Neural cell (in vitro differentiated cells): Measurements from ENCODE around the gene SAMD10.

Experiments used
- CTCF ChIP-seq: fragments of 450-650 bp; IDR thresholded peaks from 2 replicates; pipeline ENCODE4 v1.5.1; 2014; ENCODE audit warnings: antibody characterized with exemption, mild to moderate bottlenecking, moderate library complexity; ENCODE audit not compliant: poor library complexity, severe bottlenecking
- EP300 ChIP-seq: fragments of 450-650 bp; conservative IDR thresholded peaks from 2 replicates; pipeline ENCODE4 v1.6.1; 2014; ENCODE audit warnings: antibody characterized with exemption, mild to moderate bottlenecking, moderate library complexity; ENCODE audit not compliant: poor library complexity, severe bottlenecking
- EZH2 ChIP-seq: fragments of 200-600, 300-800 bp; shearing (Covaris generic), sonication (generic); IDR thresholded peaks from 2 replicates; pipeline ENCODE4 v1.6.1; 2014; ENCODE audit warnings: antibody characterized with exemption, low read length, borderline replicate concordance, mild to moderate bottlenecking; ENCODE audit not compliant: insufficient read depth, poor library complexity, severe bottlenecking
- POLR2AphosphoS5 ChIP-seq: IDR thresholded peaks from 2 replicates; pipeline ENCODE4 v1.6.1; 2012
- RAD21 ChIP-seq: fragments of 450-650 bp; conservative IDR thresholded peaks from 2 replicates; pipeline ENCODE4 v1.6.1; 2014; ENCODE audit warnings: antibody characterized with exemption, mild to moderate bottlenecking, moderate library complexity
- REST ChIP-seq: IDR thresholded peaks from 2 replicates; pipeline ENCODE4 v1.6.1; 2012; ENCODE audit warnings: borderline replicate concordance
- SMC3 ChIP-seq: fragments of 450-650 bp; conservative IDR thresholded peaks from 2 replicates; pipeline ENCODE4 v1.6.1; 2014; ENCODE audit warnings: antibody characterized with exemption, mild to moderate bottlenecking, moderate library complexity; ENCODE audit not compliant: poor library complexity
- TAF1 ChIP-seq: IDR thresholded peaks from 2 replicates; pipeline ENCODE4 v1.6.1; 2012; ENCODE audit warnings: low read depth

- TF ChIP-seq CTCF (no peak), RAD21 (no peak), POLR2AphosphoS5 (no peak), EZH2 (no peak), EP300 (no peak), REST (no peak), TAF1 (no peak), SMC3 (no peak)
Measured at GRCh38 chr20:63961664-63962425, 17.6 kb downstream of the SAMD10 start.
